CD4-positive, alpha-beta T cell treated with Interleukin-6 at 100 ng/mL for 8 hours (primary cell): ENCODE data around the gene SCAPER.

ENCODE experiments used
- DNase-seq: peaks from one replicate; pipeline ENCODE4 v3.0.0-alpha.2; 2020; ENCODE audit warnings: mixed read lengths, low spot score

SCAPER gene

DNA sequence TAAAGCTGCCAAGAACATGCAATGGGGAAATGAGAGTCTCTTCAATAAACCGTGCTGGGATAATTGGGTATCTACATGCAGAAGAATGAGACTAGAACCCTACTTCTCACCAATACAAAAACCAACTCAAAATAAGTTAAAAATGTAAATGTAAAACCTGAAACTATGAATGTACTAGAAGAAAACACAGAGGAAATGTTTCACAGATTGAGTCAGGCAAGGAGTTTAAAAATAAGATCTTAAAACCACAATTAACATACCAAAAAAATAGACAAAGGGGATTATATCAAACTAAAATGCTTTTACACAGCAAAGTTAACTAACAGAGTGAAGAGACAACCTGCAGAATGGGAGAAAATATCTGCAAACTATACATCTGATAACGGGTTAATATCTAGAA, 478.2 kb downstream of the SCAPER start:
- DNase-seq, result no peak

DNA sequence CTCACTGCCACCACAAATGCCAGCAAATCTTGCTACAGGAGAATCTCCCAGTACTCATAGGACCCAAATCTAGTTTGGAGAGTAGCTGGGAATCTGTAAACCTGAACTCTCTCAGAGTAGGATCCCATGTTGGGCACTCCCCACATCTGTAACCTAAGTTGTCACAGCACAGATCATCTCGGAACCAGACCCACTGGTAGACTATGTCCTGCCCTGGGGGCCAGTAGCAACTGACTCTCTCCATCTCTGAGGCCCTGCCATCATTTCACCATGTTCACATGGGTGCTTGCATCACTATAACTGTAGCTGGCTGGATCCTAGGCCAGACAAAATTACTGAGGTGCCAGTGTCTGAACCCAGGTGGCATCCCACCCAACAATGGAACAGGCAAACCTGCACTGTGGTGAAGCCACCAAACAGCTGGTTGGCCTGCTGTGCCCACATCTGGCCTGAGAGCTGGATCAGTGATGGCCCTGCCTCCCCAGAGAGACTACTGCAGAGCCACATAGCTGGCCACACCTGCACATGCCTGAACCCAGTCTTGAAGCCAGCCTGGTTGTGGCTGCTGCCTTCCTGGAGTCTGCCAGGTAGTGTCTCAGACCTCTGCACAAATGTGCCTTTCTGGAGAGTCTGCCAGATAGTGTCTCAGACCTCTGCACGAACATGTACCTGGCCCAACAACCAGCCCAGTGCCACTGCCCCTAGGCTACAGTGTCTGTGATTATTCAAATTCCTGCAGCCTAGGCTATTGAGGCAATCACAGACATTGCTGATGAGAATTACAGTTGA, 486.6 kb downstream of the SCAPER start:
- no peak for DNase-seq

DNA sequence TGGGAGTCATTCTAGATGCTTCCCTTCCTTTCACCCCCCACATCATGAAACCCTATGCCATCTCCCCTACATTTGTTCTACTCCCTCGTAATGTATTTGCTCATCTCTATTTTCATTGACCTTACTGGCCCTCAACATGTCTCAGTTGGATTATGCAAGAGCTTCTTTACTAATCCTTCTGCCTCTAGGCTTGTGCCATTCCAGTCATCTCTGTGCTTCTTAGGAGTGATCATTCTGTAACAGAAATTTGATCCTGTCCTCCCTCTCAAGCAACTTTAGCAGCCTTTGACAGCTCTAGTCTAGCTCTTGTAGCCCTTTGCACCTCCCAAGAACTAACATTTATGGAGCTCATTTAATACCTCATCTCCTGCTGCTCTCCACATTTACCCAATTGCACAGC, 503.9 kb downstream of the SCAPER start:
- DNase-seq, result no peak

DNA sequence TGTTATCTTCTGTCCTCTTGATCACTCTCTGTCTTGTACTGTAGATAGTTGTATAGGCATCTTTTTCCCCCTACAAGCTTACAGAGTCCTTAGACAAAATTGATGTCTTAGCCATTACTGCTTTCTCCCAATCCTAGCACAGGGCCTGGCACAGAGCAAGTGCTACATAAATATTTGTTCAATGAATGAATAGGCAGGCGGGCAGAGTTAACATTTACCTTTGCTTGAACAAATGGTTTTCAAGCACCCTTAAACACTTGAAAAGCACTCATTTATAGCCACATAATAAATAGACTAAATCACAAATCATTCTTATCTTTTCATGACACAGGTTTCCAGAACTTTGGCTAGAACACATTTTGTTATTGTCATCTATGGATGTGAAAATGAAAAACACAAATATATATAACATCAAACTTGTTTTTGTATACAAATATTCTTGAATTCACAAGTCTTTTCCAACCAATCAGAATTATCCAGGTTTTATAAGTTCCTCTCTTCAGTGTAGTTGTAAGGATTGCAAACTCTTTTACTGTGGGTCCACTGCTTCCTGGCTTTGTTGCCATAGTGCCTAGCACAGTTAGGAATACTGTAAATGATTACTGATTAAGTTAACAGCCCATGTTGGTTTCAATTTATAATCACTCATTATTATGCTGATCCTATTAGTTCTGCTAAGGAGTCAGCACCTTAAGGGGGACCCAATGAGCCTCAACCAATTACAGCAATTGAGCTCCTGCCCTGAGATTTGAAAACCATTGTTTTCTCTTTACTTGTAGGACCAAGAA, 506.6 kb downstream of the SCAPER start:
- no peak for DNase-seq

DNA sequence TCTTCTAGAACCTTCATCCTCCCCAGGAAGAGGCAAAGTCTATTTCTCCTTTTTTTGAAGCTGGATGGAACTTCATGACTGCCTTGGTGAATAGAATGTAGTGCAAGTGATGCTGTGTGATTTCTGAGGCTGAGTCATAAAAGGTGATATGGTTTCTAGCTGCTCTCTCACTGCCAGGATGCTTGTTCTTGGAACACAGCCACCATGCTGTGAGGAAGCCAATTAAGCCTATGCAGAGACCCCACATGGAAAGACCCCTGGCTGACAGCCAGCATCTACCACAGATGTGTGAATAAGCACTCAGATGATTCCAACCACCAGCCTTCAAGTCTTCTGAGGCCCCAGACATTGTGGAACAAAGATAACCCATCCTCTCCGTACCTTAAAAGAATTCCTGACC, 511.5 kb downstream of the SCAPER start:
- no peak for DNase-seq

DNA sequence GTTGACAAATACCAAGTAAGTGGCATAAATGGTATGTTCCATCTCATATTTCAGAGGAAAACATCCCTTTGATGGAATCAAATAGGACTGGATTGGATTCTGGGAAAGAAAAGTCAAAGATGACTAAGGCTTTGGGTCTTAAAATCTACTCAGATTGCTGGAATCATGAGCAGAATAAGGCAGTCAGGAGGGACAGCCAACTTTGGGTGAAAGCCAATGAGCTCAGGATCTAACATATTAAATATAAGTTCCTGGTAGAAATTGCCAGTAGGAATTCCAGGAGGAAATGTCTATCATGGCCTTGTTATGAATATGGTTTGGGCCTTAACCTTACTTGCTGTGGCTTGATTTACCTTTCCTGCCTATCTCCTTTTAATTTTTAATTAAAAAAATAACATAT, 513.3 kb downstream of the SCAPER start:
- DNase-seq, result no peak

DNA sequence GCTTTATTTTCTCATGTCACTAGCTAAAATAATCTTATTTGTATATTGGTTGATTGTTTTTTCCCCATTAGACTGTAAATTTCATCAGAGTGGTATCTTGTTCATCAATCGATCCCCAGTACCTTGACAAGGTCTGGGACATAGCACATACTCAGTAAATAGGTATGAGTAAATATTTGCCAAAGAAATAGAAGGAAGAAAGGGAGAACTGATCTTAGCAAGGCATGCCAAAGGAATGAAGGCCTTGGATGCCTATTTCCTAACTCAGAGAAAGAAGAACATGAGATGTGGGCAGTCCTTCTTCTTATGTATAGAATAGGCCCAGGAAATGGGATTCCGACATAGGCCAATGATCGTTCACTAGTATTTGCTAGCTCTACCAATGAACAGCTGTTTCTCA, 513.8 kb downstream of the SCAPER start:
- DNase-seq, result no peak

DNA sequence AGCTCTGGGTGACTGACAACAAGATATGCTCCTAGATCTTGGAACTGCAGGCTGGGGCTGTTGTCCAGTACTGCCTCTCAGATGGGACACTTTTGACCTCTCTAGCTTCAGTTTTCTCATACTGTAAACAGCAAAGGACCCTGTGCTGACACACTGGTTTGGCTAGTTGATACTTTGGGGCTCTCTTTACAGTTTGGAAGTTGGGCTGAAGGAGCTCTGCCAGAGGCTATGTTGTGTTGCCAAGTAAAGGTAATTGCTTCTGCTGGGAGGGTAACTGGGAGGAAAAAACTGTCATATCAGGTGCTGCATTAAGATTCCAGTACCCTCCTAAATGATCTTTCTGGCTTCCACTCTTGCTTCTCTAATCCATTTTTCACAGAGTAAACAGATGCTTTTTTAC, 514.6 kb downstream of the SCAPER start:
- DNase-seq, result no peak

DNA sequence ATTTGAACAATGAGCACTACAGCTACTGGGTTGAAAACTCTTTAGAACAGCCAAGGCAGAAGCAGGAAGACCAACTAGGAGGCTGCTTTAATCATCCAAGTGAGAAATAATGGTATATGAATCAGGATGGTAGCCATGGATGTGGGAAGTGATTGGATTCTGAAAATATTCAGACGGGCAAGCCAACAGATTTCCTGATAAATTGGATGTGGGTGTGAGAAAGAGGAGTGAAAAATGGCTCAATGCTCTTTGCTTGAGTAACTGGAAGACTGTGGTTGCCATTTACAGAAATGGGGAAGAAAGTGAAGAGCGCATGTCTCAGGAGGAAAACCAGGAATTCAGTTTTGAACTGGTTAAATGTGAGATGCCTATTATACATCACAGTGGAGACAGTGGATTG, 518.2 kb downstream of the SCAPER start:
- DNase-seq, result no peak

DNA sequence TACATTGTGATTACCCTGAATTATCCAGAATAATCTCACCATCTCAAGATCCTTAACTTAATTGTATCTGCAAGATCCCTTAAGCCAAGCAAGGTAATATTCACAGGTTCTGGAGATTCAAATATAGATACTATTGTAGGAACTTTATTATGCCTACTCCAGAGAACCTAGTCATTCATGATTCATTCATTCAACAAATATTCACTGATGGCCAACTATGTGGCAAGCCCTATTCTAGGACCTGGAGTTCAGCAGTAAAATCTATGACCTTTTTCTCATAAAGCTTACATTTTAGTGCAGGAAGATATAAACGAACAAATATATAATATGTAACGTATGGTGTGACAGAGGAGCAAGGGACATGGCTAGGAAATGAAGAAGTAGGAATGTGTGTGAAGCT, 519.0 kb downstream of the SCAPER start:
- no peak for DNase-seq

DNA sequence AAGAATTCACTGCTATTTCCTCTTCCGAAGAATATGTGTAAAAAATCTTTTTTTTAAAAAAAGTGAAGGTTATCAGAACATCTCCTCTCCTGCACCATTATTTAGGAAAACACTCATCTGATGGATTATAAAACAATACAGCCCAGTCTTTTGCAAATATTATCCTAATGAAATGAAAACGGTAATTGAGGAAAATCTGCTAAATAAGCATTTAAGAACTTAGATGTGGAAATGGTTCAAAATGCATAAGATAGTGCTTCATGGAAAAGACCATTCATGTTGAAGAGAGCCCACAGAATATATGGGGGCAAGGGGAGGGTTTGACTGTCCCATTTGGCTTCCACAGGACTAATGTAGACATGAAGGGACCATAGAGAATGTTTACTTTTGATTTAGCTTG, 520.7 kb downstream of the SCAPER start:
- no peak for DNase-seq

DNA sequence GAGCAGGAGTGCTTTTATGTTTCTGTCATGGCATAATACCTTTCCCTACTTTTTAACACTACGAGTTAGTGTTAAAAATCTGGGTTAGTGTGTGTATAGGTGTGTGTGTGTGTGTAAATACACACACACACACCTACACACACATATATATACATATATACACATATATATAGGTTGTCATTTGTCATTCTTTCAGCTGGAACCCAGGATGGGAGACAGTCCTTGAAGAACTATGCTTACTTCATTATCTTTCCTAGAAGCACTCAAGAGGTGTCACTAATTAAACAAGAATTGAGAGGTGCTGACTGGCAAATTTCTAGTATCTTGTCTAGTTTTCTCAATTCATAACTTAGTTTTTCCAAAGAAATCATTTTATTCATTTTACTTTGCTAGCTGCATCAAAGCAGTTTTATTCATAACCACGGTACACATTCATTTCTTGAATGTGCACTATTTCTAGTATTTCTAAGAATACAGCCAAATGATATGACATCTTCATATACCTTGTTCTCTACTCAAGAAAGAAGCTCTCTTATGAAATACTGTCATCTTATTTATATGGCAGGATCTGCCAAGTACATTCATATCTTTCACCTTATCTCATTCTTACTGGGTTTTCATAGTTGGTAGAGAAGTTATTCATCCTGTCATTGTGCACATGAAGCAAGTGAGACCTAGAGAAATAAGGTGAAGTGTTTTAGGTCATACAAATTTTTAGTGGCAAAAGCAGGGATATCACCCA, 522.0 kb downstream of the SCAPER start:
- no peak for DNase-seq

DNA sequence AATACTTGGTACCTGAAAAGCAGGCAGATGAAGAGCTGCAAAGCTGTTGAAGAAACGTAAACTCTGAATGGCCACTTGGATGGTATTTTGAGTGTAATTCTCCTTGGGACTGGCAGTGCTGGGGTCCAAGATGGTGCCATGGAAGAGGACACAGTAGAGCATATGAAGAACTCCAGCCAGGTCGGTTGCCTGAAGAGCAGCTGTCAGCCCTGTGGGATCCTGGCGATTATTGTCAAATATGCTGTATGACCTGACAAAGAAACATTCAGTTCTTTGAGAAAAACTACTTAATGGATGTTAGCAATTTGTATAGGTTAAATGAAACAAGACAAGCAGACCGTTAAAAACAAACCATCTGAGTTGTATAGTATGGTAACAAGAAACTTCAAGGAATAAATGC, 523.8 kb downstream of the SCAPER start:
- no peak for DNase-seq

DNA sequence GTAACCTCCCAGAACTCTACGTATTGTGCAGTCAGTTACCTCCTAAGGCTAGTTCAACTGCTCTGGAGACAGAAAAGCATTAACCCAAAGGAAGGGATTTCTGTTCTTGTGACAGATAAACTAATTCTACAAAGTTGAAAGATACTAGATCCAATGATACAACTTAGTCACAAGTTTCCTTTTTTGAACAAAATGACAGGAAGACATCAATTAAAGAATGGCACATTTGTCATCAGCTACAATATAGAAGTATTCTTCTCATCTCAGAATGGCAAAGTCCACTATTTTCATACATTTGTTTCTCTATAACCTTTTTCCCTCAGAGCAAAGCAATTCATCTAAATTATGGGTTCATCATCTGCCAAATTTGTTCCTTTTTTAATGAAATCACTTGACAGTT, 524.9 kb downstream of the SCAPER start:
- DNase-seq, result no peak

DNA sequence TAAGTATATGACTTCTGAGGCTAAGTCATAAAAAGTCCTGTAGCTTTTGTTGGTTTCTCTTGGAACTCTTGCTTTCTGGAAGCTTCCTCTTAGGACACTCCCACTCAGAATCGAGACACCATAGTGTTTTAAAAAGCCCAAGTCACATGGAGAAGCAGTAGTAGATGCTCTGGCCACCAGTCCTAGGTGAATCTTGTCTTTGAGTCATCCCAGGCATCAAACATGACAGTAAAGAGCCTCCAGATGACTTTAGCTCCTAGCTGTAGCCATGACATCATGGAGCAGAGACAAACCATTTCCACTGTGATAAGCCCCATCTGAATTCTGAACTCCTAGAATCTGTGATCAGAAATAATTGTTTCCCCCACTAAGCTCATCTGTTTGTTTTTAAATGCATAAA, 526.4 kb downstream of the SCAPER start:
- no peak for DNase-seq

DNA sequence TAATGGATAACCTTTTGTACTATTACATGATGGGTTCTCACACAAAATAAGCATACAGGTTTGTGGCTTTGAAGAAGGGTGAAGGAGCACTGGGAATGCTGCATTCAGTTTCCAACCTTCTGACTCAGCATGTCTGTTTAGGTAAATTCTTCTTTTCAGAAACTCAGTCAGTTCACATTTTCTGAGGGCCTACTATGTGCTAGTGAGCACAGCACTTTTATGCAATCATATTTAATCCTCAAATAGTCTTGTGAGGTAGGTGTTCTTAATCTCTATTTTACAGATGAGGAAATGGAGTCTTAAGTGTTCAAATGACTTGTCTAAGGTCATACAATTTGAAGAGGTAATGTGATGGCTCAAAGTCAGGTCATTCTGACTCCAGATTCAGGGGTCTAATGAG, 527.4 kb downstream of the SCAPER start:
- no peak for DNase-seq

DNA sequence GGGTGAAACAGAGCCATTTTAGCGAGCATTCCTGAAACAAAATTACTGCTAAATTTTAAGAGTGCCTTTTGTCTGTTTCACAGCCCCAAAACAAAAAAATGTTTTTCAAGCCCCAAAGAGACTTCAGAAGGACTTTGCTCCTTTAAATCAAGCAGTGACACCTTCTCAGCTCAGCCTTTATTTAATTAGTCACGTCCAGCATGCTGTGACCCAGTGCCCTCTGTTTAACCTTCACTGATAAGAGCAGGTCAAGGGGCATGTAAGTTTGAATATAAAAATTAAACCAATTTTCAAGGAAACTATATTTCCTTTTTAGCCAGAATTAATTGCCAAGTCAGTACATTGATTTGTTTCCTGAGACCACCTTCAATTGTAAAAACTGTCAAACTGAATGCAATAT, 527.9 kb downstream of the SCAPER start:
- no peak for DNase-seq

DNA sequence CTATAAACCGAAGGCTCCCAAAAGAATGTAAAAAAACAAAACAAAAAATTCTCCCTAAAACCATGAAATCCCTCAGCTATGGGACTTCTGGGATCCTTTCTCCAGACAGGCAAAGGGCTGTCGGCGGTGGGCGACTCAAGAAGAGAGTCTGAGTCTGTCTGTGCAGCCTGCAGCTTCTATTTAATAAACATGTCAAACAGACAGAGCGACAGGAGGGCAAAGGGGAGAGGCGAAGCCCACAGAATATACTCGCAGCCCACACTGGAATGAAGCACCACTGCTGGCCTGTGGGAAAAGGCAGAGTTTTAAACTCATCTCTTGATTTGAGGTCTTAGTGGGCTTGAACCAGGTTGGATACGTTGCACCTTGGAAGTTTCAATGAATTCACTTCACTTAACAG, 528.3 kb downstream of the SCAPER start:
- DNase-seq, result no peak

DNA sequence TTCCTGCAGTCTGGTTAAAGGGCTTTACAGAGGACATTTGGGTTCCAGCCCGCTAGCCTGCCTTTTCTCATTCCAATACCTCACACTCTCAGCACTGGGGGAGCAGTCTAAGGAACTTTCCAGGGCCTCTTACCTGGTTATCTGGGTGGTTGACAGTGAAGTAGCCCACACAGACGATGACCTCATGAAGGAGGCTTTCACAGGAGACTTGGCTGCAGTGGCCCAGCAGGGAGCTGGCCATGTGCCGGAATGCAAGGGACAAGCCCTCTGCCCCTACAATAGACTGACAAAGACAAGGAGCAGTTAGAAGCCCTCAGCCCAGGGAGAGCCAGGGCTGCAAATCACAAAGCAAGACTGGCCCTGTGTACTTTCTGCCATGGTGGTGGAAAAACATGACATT, 529.1 kb downstream of the SCAPER start:
- no peak for DNase-seq

DNA sequence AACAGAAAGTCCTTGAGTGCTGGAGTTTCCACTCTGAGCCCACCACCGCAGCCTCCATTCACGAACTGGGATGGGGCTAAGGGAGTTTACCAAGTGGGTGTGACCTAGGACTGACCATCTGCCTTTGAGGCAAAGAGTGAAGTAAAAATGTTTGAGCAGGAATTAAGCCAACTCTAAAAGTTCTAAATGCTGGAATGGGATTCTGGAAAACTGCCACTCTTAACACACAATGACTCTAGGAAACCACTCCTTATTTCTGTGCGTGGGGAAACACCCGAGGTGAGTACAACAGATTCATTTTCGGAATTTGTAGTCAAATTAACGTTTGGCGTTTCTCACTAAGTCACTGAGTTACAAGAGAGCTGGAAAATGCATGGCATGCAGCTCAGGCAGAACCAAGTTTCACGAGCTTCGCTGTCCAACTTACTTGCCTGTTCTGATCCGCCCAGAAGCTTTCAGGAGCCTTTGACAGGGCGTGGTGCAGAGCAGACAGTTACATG, 537.0 kb downstream of the SCAPER start:
- DNase-seq, result no peak

DNA sequence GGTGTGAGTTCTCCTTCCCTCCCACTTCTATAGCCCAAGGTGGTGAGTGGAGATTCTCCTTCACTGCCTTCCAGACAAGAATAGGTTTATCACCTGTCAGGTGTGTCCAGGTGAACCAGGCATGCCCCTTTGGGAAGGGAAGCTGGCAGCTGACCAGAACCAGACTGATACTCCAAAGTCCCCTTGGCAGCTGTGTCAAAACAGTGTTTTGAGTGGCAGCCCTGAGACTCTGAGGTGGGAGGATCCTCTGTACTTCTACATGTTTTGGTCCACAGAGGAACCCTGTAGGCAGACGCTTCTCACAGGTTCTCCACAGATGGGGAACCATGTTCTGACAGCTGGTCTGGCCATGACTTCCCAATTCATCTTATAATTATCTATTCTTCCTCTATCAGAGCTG, 538.4 kb downstream of the SCAPER start:
- no peak for DNase-seq

DNA sequence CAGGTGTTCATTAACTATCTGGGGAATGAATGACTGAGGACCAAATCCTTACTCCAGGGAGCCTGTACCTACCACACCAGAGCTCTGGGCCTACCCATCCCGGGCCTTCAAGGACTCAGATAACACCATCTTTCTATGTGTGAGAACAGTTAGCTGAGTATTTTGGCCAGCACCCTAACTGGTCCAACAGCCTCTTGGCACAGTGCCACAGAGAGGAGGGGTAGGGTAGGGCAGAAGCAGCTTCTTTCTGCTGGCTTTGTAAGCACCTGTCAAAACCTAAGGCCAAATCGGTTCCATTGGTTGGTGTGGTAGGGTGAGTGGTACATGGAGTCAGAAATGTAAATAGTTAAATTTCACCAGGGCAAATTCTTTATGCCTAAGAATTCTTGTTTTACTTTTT, 541.9 kb downstream of the SCAPER start:
- DNase-seq, result no peak

DNA sequence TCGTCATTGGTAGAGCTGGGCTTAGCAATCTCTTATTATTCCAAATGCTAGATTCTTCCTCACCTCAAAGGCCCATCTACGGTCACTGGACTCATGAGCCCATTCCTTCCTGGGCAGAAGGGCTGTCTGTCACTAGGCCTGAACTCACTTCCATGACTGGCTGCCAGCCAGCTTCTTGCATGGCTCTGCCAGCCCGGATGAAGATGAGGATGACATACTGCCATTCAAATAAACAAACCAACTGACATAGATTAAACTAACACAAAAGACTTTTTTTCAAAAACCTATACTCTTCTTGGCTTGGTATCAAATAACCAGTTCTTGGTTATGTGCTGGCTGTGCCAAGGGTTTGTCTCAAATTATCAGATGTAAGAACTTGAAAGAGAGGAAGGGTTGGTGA, 544.7 kb downstream of the SCAPER start:
- no peak for DNase-seq
